Stimulated activated CD8-positive, alpha-beta memory T cell treated with anti-CD3 and anti-CD28 coated beads, Interleukin-7, amount 100 ng/mL, for 24 hours (primary cell): ENCODE results near the gene UCHL5.

Experiments used
- DNase-seq: peaks from one replicate; pipeline ENCODE4 v3.0.0-alpha.2; 2020; ENCODE audit warnings: low read depth

The UCHL5 gene

DNA sequence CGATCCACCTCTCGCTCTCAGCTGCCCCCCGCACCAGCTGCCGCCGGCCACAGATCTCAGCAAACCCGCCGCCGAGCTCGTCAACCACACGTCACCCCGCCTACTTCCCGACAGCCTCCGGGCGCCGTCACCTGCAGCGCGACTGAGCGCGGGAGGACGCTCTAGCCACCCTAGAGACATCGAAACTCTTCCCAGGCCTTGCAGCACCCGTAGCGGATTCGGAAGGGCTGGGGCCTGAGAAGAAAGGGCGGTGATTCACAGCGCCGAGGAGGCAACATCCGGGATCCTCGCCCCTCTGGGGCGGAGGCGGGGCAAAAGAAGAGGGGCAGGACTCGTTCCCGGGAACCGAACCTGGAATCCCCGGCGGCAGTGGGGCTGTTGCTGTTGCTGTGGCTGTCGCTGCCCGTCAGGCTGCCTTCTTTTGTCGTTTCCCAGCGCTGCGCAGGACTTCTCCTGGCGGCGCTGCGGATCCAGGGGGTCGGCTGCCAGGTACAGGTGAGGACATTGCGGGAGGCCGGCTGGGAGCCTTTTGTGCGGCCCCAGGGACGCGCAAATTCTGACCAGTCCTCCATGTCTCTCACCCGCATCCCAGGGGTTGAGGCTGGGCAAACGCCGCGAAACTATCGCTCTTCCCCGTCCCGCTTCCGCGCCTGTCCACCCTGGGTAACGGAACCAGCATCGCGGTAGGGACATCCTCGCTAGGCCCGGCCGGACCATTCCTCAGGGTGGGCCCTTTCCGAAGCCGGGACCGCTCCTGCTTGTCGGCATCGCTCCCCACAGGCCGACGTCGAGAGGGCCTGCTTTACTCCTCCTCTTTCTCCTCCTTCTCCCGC lies at the start of gene UCHL5, which contains the start of gene RO60:
Gene UCHL5, minus strand, starts transcription at position 79 of the 833 bp plus-strand sequence. CDS start 100 bp downstream, outside the sequence.
Gene RO60, plus strand, starts transcription at position 331 of the 833 bp plus-strand sequence. CDS start 9,443 bp downstream, outside the sequence.
- peak; percentile 87 for DNase-seq

GRCh38 chr1:193108471-193108870 lies 49.3 kb upstream of the UCHL5 start:
- no peak for DNase-seq

- DNase-seq: no peak
These were observed 46.6 kb upstream of the UCHL5 start for GRCh38 chr1:193105821-193106177.

DNA sequence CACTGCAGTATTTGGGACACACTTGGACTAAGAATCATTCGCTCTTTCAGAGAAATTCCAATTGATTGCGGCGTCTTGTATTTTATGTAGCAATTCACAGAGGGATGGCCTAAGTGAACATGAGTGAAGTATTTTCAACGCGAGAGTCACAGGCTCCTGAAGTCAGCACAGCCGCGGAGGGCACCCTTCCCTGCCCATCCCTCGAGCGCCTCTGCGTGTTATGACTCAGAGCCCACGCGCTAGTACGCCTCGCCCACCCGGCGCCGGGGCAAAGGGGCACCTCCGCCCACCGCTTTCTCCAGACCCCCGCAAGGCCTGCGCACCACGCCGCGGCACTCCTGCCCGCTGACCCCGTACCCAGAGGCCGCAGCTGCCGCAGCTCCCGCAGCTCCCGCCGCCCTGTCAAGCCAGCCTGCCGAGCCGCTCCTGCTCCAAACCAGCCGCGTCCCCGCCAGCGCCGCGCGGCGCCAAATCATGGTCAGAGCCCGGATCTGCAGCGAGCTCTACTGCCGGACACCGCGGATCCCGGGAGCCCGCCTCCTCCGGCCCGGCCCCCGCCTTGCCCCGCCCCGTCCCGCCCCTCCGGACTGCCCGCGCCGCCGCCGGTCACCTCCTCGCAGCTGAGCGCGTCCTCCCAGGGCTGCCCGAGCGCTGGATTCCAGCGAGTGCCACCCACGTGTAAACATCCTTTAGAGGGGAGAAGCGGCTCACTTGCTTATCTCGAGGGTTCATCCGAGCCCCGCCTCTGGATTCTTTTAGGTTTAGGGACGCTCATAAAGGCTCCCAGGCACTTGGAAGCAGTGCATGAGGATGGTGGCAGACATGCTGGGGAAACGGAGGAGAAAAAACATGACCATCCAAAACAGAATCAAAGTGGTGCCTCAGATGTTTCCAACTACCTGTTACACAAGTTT lies 46.0 kb upstream of the UCHL5 start, which contains the start of gene GLRX2:
Gene GLRX2, minus strand, starts transcription at position 508 of the 914 bp plus-strand sequence. Its CDS starts 32 bp downstream, at position 476.
- DNase-seq: peak; percentile 31

GRCh38 chr1:193104502-193104906 lies 45.3 kb upstream of the UCHL5 start:
- DNase-seq: no peak

DNA sequence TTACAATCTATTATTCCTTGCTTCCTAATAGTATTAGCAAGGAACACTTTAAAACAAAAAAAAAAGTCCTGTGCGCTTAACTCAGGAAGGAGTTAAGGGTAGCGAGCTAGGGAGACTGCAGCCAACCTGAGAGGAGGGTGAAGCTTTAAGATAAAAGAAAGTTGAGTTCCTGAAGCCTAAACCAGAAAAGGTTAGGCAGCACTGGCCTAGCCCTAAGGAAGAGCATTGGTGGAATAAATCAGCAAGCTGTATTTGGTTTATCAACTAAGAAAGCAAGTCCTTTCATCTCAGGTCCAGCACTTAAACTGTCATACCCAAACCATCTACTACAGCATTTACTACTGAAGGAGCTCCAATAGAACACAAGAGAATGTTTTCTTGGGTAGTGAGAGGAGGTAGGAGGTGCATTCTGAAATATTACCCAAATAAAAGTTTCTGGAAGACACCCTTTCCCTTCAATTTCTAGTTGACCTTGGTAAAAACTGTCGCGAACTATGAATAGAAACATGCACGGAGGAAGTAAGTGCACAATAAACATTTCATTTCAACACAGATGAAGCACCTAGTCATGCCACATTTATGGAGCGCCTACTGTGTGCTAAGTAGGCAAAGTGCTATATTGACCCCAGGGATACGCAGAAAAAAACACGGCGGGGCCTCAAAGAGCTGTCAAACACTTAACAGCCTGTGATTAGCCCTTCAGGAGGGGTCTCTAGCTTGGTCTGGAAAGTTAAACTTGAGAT lies 44.8 kb upstream of the UCHL5 start:
- no peak for DNase-seq

DNA sequence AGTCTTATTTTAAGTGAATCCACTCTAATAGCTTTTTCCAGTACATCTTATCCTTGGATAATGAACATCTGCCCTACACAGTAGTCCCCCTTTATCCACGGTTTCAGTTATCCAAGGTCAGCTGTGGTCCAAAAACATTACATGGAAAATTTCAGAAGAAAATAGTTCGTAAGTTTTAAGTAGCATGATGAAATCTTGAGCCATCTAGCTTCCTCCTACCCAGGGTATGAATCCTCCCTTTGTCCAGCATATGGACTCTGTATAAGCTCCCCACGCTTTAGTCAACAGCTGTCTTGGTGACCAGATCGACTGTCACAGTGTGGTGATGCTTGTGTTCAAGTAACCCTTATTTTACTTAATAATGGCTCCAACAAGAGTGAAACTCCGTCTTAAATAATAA lies 43.5 kb upstream of the UCHL5 start:
- no peak for DNase-seq

- DNase-seq: no peak
These were observed 35.0 kb upstream of the UCHL5 start for GRCh38 chr1:193094112-193094511.

DNA sequence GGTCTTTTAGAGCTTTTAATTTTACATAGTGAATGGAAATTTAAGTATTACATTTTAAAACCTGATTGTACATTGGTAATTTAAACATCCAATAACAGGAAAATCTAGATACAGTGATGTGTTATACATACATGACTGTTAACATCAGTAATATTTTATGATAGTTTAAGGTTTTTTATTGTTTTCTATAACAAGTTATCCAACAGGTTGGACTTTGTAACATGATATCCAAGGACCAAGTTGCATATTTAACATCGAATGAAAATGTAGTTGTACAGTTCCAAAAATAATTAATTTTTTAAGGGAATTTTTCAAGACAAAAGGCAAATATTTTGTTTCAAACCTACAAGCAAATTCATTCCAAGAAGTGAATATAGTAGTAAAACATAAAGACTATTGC lies 31.7 kb upstream of the UCHL5 start:
- DNase-seq: no peak

- DNase-seq: no peak
These were observed 28.7 kb upstream of the UCHL5 start for GRCh38 chr1:193087893-193088292.

- no peak for DNase-seq
These were observed 27.2 kb upstream of the UCHL5 start for GRCh38 chr1:193086342-193086741.

GRCh38 chr1:193085263-193085662 lies 26.1 kb upstream of the UCHL5 start:
- no peak for DNase-seq

DNA sequence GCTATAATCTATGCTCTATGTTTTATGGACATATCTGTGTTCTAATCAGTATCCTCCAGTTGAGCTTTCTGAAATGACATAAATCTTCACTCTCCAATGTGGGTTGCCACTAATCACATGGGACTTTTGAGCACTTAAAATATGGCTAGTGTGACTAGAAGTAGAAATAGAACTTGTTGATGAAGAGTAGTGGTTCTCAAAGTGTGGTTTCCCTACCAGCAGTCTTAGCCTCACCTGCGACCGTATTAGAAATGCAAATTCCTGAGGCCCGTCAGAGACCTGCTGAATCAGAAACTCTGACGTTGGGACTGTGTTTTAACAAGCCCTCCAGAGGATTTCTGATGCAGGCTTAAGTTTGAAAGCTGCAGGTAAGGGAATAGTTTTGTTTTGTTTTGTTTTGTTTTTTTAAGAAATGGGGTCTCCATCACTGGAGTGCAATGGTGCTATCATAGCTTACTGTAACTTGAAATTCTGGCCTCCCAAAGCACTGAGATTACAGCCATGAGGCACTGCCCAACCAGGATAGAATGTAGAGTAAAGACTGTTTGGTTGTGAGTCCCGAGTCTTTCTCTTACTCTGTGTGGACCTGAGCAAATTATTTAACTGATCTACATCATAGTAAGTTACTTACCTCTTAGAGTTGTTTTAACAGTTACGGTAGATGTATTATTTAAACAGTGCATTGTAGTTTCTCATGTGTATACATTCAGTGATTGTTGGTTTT lies 24.4 kb upstream of the UCHL5 start:
- no peak for DNase-seq

DNA sequence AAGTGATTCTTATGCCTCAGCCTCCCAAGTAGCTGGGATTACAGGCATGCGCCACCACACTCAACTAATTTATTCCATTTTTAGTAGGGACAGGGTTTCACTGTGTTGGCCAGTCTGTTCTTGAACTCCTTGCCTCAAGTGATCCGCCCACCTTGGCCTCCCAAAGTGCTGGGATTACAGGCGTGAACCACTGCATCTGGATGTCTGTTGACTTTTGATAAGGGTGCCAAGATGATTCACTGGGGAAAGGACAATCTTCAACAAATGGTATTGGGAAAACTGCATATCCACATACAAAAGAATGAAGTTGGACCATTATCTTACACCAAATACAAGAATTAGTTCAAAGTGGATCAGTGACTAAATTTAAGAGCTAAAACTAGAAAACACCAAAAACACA lies 20.0 kb upstream of the UCHL5 start:
- DNase-seq: no peak

DNA sequence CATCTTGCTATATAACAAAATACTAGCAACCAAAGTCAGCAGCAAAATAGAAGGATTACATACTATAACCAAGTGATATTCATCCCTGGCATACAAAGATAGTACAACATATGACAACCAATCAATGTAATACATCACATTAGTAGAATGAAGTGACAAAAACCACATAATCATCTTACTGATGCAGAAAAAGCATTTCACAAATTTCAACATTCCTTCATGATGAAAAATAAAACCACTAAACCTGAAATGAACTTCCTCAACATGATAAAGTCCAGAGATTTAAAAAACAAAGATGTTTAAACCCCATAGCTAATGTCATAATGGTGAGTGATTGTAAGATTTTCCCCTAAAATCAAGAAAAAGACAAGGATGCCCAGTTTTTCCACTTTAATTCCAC lies 18.8 kb upstream of the UCHL5 start:
- no peak for DNase-seq

- no peak for DNase-seq
These were observed 11.8 kb upstream of the UCHL5 start for GRCh38 chr1:193070942-193071341.

- no peak for DNase-seq
These were observed 11.2 kb upstream of the UCHL5 start for GRCh38 chr1:193070386-193070753.

GRCh38 chr1:193069748-193070385 lies 10.7 kb upstream of the UCHL5 start:
- no peak for DNase-seq

DNA sequence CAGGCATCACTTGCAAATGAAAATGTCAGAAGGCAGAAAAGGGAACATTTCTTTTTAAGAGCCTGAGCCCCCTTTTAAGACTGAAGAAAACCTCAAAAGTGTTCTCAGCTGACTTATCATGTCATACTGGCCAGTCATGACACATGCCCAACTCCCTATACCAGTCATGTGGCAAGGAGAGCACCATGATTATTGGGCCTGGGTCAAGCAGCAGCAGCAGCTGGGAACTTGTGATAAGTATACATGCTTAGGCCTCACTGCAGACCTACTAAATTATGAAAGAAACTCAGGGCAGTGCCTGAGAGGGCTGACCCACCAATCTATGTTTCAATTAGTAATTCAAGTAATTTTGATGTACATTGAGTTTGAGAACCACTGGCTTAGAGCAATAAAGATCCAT lies 8.9 kb upstream of the UCHL5 start:
- DNase-seq: no peak

DNA sequence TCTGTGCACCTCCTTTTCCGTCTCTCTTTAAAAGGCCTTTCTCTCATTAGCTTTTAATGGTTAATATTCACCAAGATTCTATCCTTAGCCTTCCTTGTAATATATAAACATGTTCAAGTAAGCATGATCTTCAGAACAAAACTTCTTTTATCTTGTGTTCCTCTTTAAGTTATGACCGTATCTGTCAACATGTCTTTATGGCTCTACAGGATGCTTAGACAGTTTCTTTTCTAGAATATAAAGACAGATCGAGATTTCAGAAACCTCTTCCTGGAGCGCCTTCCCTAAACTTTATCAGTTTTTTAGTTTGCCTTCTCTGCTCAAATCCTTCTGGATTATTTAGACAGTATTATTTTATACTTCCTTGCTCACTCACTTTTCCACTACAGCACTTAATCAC lies 7.4 kb upstream of the UCHL5 start:
- no peak for DNase-seq

GRCh38 chr1:193065954-193066353 lies 6.8 kb upstream of the UCHL5 start:
- no peak for DNase-seq
